Measurements from ENCODE around the gene TMEM106A.
"Not testable (repeated sequence)": the region's sequence is repeated elsewhere in the genome, so short reads cannot be mapped to it uniquely, and the experiment has no call there.

DNA sequence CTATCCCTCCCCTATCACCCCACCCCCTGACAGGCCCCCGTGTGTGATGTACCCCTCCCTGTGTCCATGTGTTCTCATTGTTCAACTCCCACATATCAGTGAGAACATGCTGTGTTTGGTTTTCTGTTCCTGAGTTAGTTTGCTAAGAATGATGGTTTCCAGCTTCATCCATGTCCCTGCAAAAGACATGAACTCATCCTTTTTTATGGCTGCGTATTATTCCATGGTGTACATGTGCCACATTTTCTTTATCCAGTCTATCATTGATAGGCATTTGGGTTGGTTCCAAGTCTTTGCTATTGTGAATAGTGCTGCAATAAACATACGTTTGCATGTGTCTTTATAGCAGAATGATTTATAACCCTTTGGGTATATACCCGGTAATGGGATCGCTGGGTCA lies 25.0 kb upstream of the TMEM106A start:
- TF ChIP-seq, protein P1, sequence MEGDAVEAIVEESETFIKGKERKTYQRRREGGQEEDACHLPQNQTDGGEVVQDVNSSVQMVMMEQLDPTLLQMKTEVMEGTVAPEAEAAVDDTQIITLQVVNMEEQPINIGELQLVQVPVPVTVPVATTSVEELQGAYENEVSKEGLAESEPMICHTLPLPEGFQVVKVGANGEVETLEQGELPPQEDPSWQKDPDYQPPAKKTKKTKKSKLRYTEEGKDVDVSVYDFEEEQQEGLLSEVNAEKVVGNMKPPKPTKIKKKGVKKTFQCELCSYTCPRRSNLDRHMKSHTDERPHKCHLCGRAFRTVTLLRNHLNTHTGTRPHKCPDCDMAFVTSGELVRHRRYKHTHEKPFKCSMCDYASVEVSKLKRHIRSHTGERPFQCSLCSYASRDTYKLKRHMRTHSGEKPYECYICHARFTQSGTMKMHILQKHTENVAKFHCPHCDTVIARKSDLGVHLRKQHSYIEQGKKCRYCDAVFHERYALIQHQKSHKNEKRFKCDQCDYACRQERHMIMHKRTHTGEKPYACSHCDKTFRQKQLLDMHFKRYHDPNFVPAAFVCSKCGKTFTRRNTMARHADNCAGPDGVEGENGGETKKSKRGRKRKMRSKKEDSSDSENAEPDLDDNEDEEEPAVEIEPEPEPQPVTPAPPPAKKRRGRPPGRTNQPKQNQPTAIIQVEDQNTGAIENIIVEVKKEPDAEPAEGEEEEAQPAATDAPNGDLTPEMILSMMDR (conservative IDR thresholded peaks at IDR 0.05; ENCODE audit: low read length), result not testable (repeated sequence)
- TF ChIP-seq EZH2phosphoT487 (IDR thresholded peaks at IDR 0.05; ENCODE audit: borderline replicate concordance, low read depth, low read length), result not testable (repeated sequence)
